Adipocyte (in vitro differentiated cells): ENCODE data around the gene PREX1.
"Not testable (repeated sequence)": the region's sequence is repeated elsewhere in the genome, so short reads cannot be mapped to it uniquely, and the experiment has no call there.

Source experiments
- DNase-seq: peaks from one replicate; pipeline ENCODE4 v3.0.0-alpha.2; 2015; ENCODE audit warnings: low read depth
- H3K27me3 ChIP-seq: replicated peaks from 2 replicates; pipeline ENCODE4 v1.7.0; 2013; ENCODE audit warnings: mild to moderate bottlenecking, low read length, moderate library complexity; ENCODE audit not compliant: control insufficient read depth, insufficient read depth
- H3K36me3 ChIP-seq: 2 replicates; pipeline ENCODE4 v1.7.0; 2013; ENCODE audit warnings: low read length, mild to moderate bottlenecking, moderate library complexity; ENCODE audit not compliant: control insufficient read depth, insufficient read depth, severe bottlenecking
- H3K4me1 ChIP-seq: 2 replicates; pipeline ENCODE4 v1.7.0; 2013; ENCODE audit warnings: mild to moderate bottlenecking, low read length, moderate library complexity; ENCODE audit not compliant: control insufficient read depth, insufficient read depth
- H3K4me3 ChIP-seq: 2 replicates; pipeline ENCODE4 v1.7.0; 2013; ENCODE audit warnings: mild to moderate bottlenecking, low read length, moderate library complexity
- H3K9ac ChIP-seq: 2 replicates; pipeline ENCODE4 v1.7.0; 2013; ENCODE audit warnings: mild to moderate bottlenecking, low read length, moderate library complexity
- H3K9me3 ChIP-seq: 2 replicates; pipeline ENCODE4 v1.7.0; 2013; ENCODE audit warnings: mild to moderate bottlenecking, low read length, moderate library complexity; ENCODE audit not compliant: control insufficient read depth

Gene PREX1

GRCh38 chr20:48834278-48834677 lies 6.5 kb upstream of the PREX1 start:
- no peak overlapping the region for H3K4me3 ChIP-seq
- H3K36me3 ChIP-seq = no peaks in the 10 kb centered on the region
- no peaks in the 10 kb centered on the region for H3K9me3 ChIP-seq
- H3K9ac ChIP-seq = no peak overlapping the region
- no peak for DNase-seq
- peaks cover 18% of the 10 kb centered on the region for H3K27me3 ChIP-seq
- H3K4me1 ChIP-seq = peaks cover 17% of the 10 kb centered on the region

- Histone ChIP-seq H3K4me1 (peaks cover 17% of the 10 kb centered on the region), H3K4me3 (no peak overlapping the region), H3K36me3 (no peaks in the 10 kb centered on the region), H3K9ac (peak overlapping the region; percentile 26), H3K27me3 (peaks cover 17% of the 10 kb centered on the region), H3K9me3 (no peaks in the 10 kb centered on the region)
- DNase-seq = no peak
Observed at GRCh38 chr20:48832405-48832730, 4.6 kb upstream of the PREX1 start.

- Histone ChIP-seq H3K4me3 (no peak overlapping the region), H3K4me1 (peaks cover 17% of the 10 kb centered on the region), H3K36me3 (no peaks in the 10 kb centered on the region), H3K27me3 (peaks cover 12% of the 10 kb centered on the region), H3K9ac (peak overlapping the region; percentile 26), H3K9me3 (no peaks in the 10 kb centered on the region)
- peak; percentile 66 for DNase-seq
Observed at GRCh38 chr20:48831718-48832404, 4.1 kb upstream of the PREX1 start.

- no peak overlapping the region for H3K4me3 ChIP-seq
- no peak for DNase-seq
- H3K36me3 ChIP-seq = no peaks in the 10 kb centered on the region
- no peaks in the 10 kb centered on the region for H3K9me3 ChIP-seq
- no peak overlapping the region for H3K9ac ChIP-seq
- H3K27me3 ChIP-seq = peaks cover 10% of the 10 kb centered on the region
- H3K4me1 ChIP-seq = peaks cover 17% of the 10 kb centered on the region
Observed at GRCh38 chr20:48830826-48831318, 3.1 kb upstream of the PREX1 start.

GRCh38 chr20:48829940-48830339 lies 2.1 kb upstream of the PREX1 start:
- DNase-seq = no peak
- Histone ChIP-seq H3K9ac (no peak overlapping the region), H3K4me1 (peaks cover 17% of the 10 kb centered on the region), H3K9me3 (no peaks in the 10 kb centered on the region), H3K36me3 (no peaks in the 10 kb centered on the region), H3K4me3 (no peak overlapping the region), H3K27me3 (peaks cover under 1% of the 10 kb centered on the region)

GRCh38 chr20:48828734-48829460 lies 1.1 kb upstream of the PREX1 start:
- Histone ChIP-seq H3K9ac (peak overlapping the region; percentile 77), H3K9me3 (no peaks in the 10 kb centered on the region), H3K36me3 (no peaks in the 10 kb centered on the region), H3K4me3 (peak overlapping the region; percentile 75), H3K4me1 (peaks cover 17% of the 10 kb centered on the region), H3K27me3 (no peaks in the 10 kb centered on the region)
- no peak for DNase-seq

GRCh38 chr20:48826883-48827771 lies 672 bp downstream of the PREX1 start:
- H3K9me3 ChIP-seq = no peaks in the 10 kb centered on the region
- peaks cover 13% of the 10 kb centered on the region for H3K4me1 ChIP-seq
- H3K4me3 ChIP-seq = peak overlapping the region; percentile 76
- peak overlapping the region; percentile 72 for H3K9ac ChIP-seq
- no peaks in the 10 kb centered on the region for H3K27me3 ChIP-seq
- peak; percentile 62 for DNase-seq
- no peaks in the 10 kb centered on the region for H3K36me3 ChIP-seq

GRCh38 chr20:48826480-48826879 lies 1.3 kb downstream of the PREX1 start:
- H3K27me3 ChIP-seq, H3K9me3 ChIP-seq, H3K4me1 ChIP-seq, H3K36me3 ChIP-seq, DNase-seq, H3K9ac ChIP-seq: not testable (repeated sequence)
- peak overlapping the region; percentile 76 for H3K4me3 ChIP-seq

- Histone ChIP-seq H3K4me1 (peaks cover 3% of the 10 kb centered on the region), H3K4me3 (peak overlapping the region; percentile 76), H3K9me3 (no peaks in the 10 kb centered on the region), H3K27me3 (peaks cover 4% of the 10 kb centered on the region), H3K36me3 (no peaks in the 10 kb centered on the region), H3K9ac (no peak overlapping the region)
- DNase-seq = no peak
Observed at GRCh38 chr20:48826069-48826468, 1.7 kb downstream of the PREX1 start.

GRCh38 chr20:48825566-48825920 lies 2.3 kb downstream of the PREX1 start:
- Histone ChIP-seq H3K27me3 (peaks cover 7% of the 10 kb centered on the region), H3K9me3 (no peaks in the 10 kb centered on the region), H3K4me3 (no peak overlapping the region), H3K36me3 (no peaks in the 10 kb centered on the region), H3K9ac (no peak overlapping the region), H3K4me1 (peaks cover 3% of the 10 kb centered on the region)
- no peak for DNase-seq
